ENCODE results near the gene SAPCD1. TPM values are rescaled to one million over a fixed set of nuclear protein-coding genes. Genes with fewer than 3 reads are reported as not detected.
A peak's percentile ranks its signal among the peaks of the same experiment; 100 is the strongest.

SAPCD1 gene
- polyA plus RNA-seq, 1 of the 3 experiments (the other 2 are of a cell fraction): 5.9 TPM

DNA sequence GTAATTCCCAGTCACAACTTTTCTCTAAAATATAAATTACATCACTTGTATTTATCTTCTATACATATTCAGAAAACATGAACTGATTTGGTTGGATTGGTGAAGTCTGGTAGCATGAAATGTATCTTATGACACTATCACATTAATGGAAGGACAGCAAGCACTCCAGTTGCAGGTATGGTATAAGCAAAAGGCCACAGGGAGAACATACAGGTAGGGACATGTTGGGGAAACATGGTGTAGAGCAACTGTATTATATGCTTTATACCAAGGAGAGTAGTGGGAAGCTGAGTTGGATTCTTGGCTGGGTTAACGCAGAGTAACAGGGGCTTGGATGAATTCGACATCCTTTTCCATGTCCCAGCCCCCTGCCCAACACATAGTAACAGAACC lies 34.5 kb downstream of the SAPCD1 start:
- H3K79me2 ChIP-seq (ENCODE audit: insufficient read depth): peaks cover 39% of the 10 kb centered on the region
- H3K4me2 ChIP-seq: no peak overlapping the region
- no peaks in the 10 kb centered on the region for H3K9me2 ChIP-seq
- ChIA-PET POLR2A (interaction anchor here (1.4 to 1.5 kb wide), 2 partner anchors 10 to 18 kb away, joined by 7 read pairs; partner anchors contain the start of genes HSPA1A, HSPA1L and LSM2), CTCF (interaction anchor here (1.0 to 2.8 kb wide), 6 partner anchors 9 to 199 kb away, joined by 3 to 37 read pairs (median 10); partner anchors contain the start of genes HSPA1A, HSPA1L, LSM2 and LY6G5B)
- no peak overlapping the region for H3K9ac ChIP-seq
- no peaks in the 10 kb centered on the region for H4K20me1 ChIP-seq (ENCODE audit: insufficient read depth)
- H3F3A ChIP-seq (replicated peaks; ENCODE audit: insufficient read depth): peaks cover 20% of the 10 kb centered on the region
- peak overlapping the region in 1 of 2 experiments; percentile 1; a peak in 1 of 4 replicates for H3K27ac ChIP-seq (ENCODE audit: low read depth in 2 of 2, low read length in 1 of 2)
- TF ChIP-seq CHD2 (IDR thresholded peaks at IDR 0.05; ENCODE audit: low read length, partially characterized antibody): no peak
- TF ChIP-seq, protein P1, sequence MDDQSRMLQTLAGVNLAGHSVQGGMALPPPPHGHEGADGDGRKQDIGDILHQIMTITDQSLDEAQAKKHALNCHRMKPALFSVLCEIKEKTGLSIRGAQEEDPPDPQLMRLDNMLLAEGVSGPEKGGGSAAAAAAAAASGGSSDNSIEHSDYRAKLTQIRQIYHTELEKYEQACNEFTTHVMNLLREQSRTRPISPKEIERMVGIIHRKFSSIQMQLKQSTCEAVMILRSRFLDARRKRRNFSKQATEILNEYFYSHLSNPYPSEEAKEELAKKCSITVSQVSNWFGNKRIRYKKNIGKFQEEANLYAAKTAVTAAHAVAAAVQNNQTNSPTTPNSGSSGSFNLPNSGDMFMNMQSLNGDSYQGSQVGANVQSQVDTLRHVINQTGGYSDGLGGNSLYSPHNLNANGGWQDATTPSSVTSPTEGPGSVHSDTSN (IDR thresholded peaks at IDR 0.05): no peak
- TF ChIP-seq, protein P2, sequence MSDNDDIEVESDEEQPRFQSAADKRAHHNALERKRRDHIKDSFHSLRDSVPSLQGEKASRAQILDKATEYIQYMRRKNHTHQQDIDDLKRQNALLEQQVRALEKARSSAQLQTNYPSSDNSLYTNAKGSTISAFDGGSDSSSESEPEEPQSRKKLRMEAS (IDR thresholded peaks at IDR 0.05; ENCODE audit: low read depth): no peak
- TF ChIP-seq, protein P3, sequence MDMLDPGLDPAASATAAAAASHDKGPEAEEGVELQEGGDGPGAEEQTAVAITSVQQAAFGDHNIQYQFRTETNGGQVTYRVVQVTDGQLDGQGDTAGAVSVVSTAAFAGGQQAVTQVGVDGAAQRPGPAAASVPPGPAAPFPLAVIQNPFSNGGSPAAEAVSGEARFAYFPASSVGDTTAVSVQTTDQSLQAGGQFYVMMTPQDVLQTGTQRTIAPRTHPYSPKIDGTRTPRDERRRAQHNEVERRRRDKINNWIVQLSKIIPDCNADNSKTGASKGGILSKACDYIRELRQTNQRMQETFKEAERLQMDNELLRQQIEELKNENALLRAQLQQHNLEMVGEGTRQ (IDR thresholded peaks at IDR 0.05; ENCODE audit: borderline replicate concordance, low read depth, low read length): no peak
- no peak for TF ChIP-seq EP300 (IDR thresholded peaks at IDR 0.05; ENCODE audit: borderline replicate concordance in 1 of 2, low read depth in 1 of 2, low read length in 1 of 2)
- no peak for TF ChIP-seq RAD21 (IDR thresholded peaks at IDR 0.05; ENCODE audit: low read length)
- TF ChIP-seq FOSL2 (IDR thresholded peaks at IDR 0.05; ENCODE audit: borderline replicate concordance, low read depth): no peak
- no peak for TF ChIP-seq MEF2A (IDR thresholded peaks at IDR 0.05; ENCODE audit: borderline replicate concordance, low read depth)
- TF ChIP-seq, protein P4, sequence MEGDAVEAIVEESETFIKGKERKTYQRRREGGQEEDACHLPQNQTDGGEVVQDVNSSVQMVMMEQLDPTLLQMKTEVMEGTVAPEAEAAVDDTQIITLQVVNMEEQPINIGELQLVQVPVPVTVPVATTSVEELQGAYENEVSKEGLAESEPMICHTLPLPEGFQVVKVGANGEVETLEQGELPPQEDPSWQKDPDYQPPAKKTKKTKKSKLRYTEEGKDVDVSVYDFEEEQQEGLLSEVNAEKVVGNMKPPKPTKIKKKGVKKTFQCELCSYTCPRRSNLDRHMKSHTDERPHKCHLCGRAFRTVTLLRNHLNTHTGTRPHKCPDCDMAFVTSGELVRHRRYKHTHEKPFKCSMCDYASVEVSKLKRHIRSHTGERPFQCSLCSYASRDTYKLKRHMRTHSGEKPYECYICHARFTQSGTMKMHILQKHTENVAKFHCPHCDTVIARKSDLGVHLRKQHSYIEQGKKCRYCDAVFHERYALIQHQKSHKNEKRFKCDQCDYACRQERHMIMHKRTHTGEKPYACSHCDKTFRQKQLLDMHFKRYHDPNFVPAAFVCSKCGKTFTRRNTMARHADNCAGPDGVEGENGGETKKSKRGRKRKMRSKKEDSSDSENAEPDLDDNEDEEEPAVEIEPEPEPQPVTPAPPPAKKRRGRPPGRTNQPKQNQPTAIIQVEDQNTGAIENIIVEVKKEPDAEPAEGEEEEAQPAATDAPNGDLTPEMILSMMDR (IDR thresholded peaks at IDR 0.05): no peak
- no peak for TF ChIP-seq RXRA (IDR thresholded peaks at IDR 0.05; ENCODE audit: borderline replicate concordance, low read depth)
- TF ChIP-seq, protein P5, sequence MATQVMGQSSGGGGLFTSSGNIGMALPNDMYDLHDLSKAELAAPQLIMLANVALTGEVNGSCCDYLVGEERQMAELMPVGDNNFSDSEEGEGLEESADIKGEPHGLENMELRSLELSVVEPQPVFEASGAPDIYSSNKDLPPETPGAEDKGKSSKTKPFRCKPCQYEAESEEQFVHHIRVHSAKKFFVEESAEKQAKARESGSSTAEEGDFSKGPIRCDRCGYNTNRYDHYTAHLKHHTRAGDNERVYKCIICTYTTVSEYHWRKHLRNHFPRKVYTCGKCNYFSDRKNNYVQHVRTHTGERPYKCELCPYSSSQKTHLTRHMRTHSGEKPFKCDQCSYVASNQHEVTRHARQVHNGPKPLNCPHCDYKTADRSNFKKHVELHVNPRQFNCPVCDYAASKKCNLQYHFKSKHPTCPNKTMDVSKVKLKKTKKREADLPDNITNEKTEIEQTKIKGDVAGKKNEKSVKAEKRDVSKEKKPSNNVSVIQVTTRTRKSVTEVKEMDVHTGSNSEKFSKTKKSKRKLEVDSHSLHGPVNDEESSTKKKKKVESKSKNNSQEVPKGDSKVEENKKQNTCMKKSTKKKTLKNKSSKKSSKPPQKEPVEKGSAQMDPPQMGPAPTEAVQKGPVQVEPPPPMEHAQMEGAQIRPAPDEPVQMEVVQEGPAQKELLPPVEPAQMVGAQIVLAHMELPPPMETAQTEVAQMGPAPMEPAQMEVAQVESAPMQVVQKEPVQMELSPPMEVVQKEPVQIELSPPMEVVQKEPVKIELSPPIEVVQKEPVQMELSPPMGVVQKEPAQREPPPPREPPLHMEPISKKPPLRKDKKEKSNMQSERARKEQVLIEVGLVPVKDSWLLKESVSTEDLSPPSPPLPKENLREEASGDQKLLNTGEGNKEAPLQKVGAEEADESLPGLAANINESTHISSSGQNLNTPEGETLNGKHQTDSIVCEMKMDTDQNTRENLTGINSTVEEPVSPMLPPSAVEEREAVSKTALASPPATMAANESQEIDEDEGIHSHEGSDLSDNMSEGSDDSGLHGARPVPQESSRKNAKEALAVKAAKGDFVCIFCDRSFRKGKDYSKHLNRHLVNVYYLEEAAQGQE (IDR thresholded peaks at IDR 0.05; ENCODE audit: low read depth, low read length): no peak
- no peak for TF ChIP-seq ELF1 (IDR thresholded peaks at IDR 0.05)
- TF ChIP-seq, protein P6, sequence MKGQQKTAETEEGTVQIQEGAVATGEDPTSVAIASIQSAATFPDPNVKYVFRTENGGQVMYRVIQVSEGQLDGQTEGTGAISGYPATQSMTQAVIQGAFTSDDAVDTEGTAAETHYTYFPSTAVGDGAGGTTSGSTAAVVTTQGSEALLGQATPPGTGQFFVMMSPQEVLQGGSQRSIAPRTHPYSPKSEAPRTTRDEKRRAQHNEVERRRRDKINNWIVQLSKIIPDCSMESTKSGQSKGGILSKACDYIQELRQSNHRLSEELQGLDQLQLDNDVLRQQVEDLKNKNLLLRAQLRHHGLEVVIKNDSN (IDR thresholded peaks at IDR 0.05; ENCODE audit: borderline replicate concordance, low read depth): no peak
- TF ChIP-seq SMC3 (IDR thresholded peaks at IDR 0.05; ENCODE audit: low read depth, low read length): no peak
- TF ChIP-seq TAF1 (IDR thresholded peaks at IDR 0.05; ENCODE audit: borderline replicate concordance, low read depth, low read length): no peak
- no peak for TF ChIP-seq FOXJ3 (CRISPR knock-in tag; IDR thresholded peaks at IDR 0.05)
- no peak for TF ChIP-seq EZH2phosphoT487 (IDR thresholded peaks at IDR 0.05; ENCODE audit: borderline replicate concordance, low read depth)
- TF ChIP-seq FOXM1 (IDR thresholded peaks at IDR 0.05; ENCODE audit: low read depth): no peak
- no peak overlapping the region for H3K4me3 ChIP-seq (ENCODE audit: low read depth in 2 of 2, low read length in 1 of 2)
- H2AFZ ChIP-seq (ENCODE audit: low read depth): no peak overlapping the region
- no peaks in the 10 kb centered on the region for H3K9me3 ChIP-seq
- 92% methylated on average over 2 of the region's 2 CpGs for WGBS (ENCODE audit: low lambda C conversion rate)
- no peak for DNase-seq
- H3K4me1 ChIP-seq (ENCODE audit: control insufficient read depth in 1 of 2, insufficient read depth in 2 of 2, low read depth in 1 of 2, low read length in 1 of 2): peaks cover 3 to 12% of the 10 kb centered on the region in 2 experiments; a peak in 3 of 4 replicates
- peaks cover 8 to 14% of the 10 kb centered on the region in 2 experiments for H3K36me3 ChIP-seq (replicated peaks in 1 of 2; ENCODE audit: control insufficient read depth in 1 of 2, insufficient read depth in 2 of 2, low read length in 1 of 2)
- no peaks in the 10 kb centered on the region for H3K27me3 ChIP-seq (ENCODE audit: insufficient read depth)
